ENCODE measurements around the gene CADPS2. TPM values are rescaled to one million over a fixed set of nuclear protein-coding genes. Genes with fewer than 3 reads are reported as not detected.

The CADPS2 gene
- total and polyA plus RNA-seq, 2 of the 8 experiments (the other 6 are each of a cell fraction or from before 2014, with no cell fraction given), result 8.9 to 22.3 TPM

- H2AK5ac ChIP-seq (ENCODE audit: low read depth, low read length), result no peak overlapping the region
- WGBS, 2 experiments (ENCODE audit: extremely low coverage in 1 of 2, insufficient coverage in 1 of 2, insufficient read length in 1 of 2, insufficient replicate concordance in 2 of 2, low coverage in 1 of 2, low lambda C conversion rate in 2 of 2, missing lambda C conversion rate in 1 of 2), result 83% methylated on average over 3 of the region's 3 CpGs; no CpG with 5 or more reads in 1 of the 2 experiments
- TF ChIP-seq SP4 (IDR thresholded peaks at IDR 0.05; ENCODE audit: low read length) (no peak), NANOG (IDR thresholded peaks at IDR 0.05; ENCODE audit: insufficient read depth, low read depth, low read length, poor library complexity, severe bottlenecking) (no peak), POU5F1 (IDR thresholded peaks at IDR 0.05; ENCODE audit: low read depth, low read length) (no peak), MAFK (IDR thresholded peaks at IDR 0.05; ENCODE audit: low read depth, low read length) (no peak), TAF7 (optimal IDR thresholded peaks at IDR 0.05; ENCODE audit: borderline replicate concordance, low read depth, low read length) (no peak), PHF8 (conservative IDR thresholded peaks at IDR 0.05; ENCODE audit: low read depth, low read length) (no peak), RNF2 (IDR thresholded peaks at IDR 0.05; ENCODE audit: borderline replicate concordance, low read depth, low read length, missing control alignments, poor library complexity, severe bottlenecking) (no peak), TBP (IDR thresholded peaks at IDR 0.05; ENCODE audit: low read depth, low read length) (no peak), GABPA (IDR thresholded peaks at IDR 0.05; ENCODE audit: borderline replicate concordance, insufficient read depth, low read length) (no peak), BACH1 (IDR thresholded peaks at IDR 0.05; ENCODE audit: low read length) (no peak), BRCA1 (IDR thresholded peaks at IDR 0.05; ENCODE audit: low read depth, low read length) (no peak), SP2 (IDR thresholded peaks at IDR 0.05; ENCODE audit: low read length) (no peak)
Measured at GRCh38 chr7:122883049-122883680, 3.1 kb downstream of the CADPS2 start.

More at GRCh38 chr7:122883049-122883680, 3.1 kb downstream of the CADPS2 start:
- 0 out of 4 replicates have a peak, but pooled peaks cover 0 to 16% of the 10 kb centered on the region in 2 experiments for H3K79me2 ChIP-seq (ENCODE audit: control insufficient read depth in 1 of 2, insufficient read depth in 2 of 2, low read length in 2 of 2)
- H3K4me1 ChIP-seq (replicated peaks in 1 of 4; ENCODE audit: control insufficient read depth in 3 of 4, insufficient read depth in 4 of 4, low read length in 3 of 4), result peaks cover 0 to 9% (median 3%) of the 10 kb centered on the region in 4 experiments; a peak in 6 of 7 replicates
- no peak overlapping the region for H2BK120ac ChIP-seq (replicated peaks; ENCODE audit: low read depth, low read length)
- no peak overlapping the region for H3K23ac ChIP-seq (ENCODE audit: insufficient read length)
- no peak overlapping the region for H2BK15ac ChIP-seq (ENCODE audit: low read length)
- no peak overlapping the region for H3K18ac ChIP-seq (ENCODE audit: extremely low read depth, low read length)
- no peak overlapping the region for H4K91ac ChIP-seq (replicated peaks; ENCODE audit: insufficient read length, low read length)
- no peak overlapping the region for H3K27ac ChIP-seq (ENCODE audit: low read depth, low read length)
- H3K4me2 ChIP-seq (ENCODE audit: insufficient read depth in 1 of 2, low read depth in 2 of 2, low read length in 2 of 2), result peak overlapping the region in 1 of 2 experiments; percentile 31; a peak in 1 of 4 replicates
- no peak overlapping the region for H3K56ac ChIP-seq (replicated peaks; ENCODE audit: insufficient read length, low read depth, low read length)
- no peak overlapping the region for H4K5ac ChIP-seq (ENCODE audit: insufficient read length, low read depth, low read length)
- H2AFZ ChIP-seq (ENCODE audit: low read length), result no peak overlapping the region
- no peaks in the 10 kb centered on the region for H4K20me1 ChIP-seq (replicated peaks in 1 of 2; ENCODE audit: control insufficient read depth in 1 of 2, insufficient read depth in 2 of 2, low read length in 2 of 2)
- FAIRE-seq (no peak), DNase-seq (ENCODE audit: low read depth in 1 of 2, low spot score in 2 of 2) (no peak)
- no peak overlapping the region for H4K8ac ChIP-seq (ENCODE audit: extremely low read depth, insufficient read depth, low read length)
- CTCF ChIA-PET (ENCODE audit: partially characterized antibody), result interaction anchor here (1.0 kb wide), 1 partner anchor 195 kb away, joined by 3 read pairs; no protein-coding TSS in a partner anchor
- H3K36me3 ChIP-seq (ENCODE audit: control insufficient read depth in 2 of 4, insufficient read depth in 4 of 4, low read length in 3 of 4), result no peaks in the 10 kb centered on the region
- H3K27me3 ChIP-seq (replicated peaks in 1 of 4; ENCODE audit: control insufficient read depth in 3 of 4, extremely low read depth in 1 of 4, insufficient read depth in 3 of 4, low read length in 3 of 4), result peaks cover 3 to 13% (median 8%) of the 10 kb centered on the region in 4 experiments
- no peak overlapping the region for H2BK12ac ChIP-seq (ENCODE audit: low read depth, low read length)
- H3K23me2 ChIP-seq (ENCODE audit: low read depth, low read length), result peaks cover 9% of the 10 kb centered on the region; the same call in 1 of the 2 replicates
- POLR2A ChIA-PET (ENCODE audit: partially characterized antibody), result interaction anchor here (0.6 kb wide), 1 partner anchor 315 kb away, joined by 3 read pairs; no protein-coding TSS in a partner anchor
- H3K9me3 ChIP-seq (ENCODE audit: insufficient read depth in 2 of 2, low read depth in 1 of 2, low read length in 1 of 2), result no peaks in the 10 kb centered on the region
- H3K4ac ChIP-seq (replicated peaks; ENCODE audit: insufficient read length, low read depth, low read length), result no peak overlapping the region
- H2BK5ac ChIP-seq (ENCODE audit: low read depth, low read length), result no peak overlapping the region
- no peaks in the 10 kb centered on the region for H3K79me1 ChIP-seq (ENCODE audit: low read depth, low read length)
- H3K14ac ChIP-seq (ENCODE audit: insufficient read length), result no peak overlapping the region
- 0 out of 8 replicates have a peak overlapping the region, but pooled peaks of 1 of the 4 experiments have one; percentile 15 for H3K4me3 ChIP-seq (ENCODE audit: extremely low read depth in 1 of 4, insufficient read depth in 2 of 4, low read depth in 3 of 4, low read length in 4 of 4)
- H2BK20ac ChIP-seq (ENCODE audit: low read length), result no peak overlapping the region
- H3K9ac ChIP-seq (replicated peaks in 1 of 4; ENCODE audit: extremely low read depth in 1 of 4, low read depth in 3 of 4, low read length in 3 of 4), result no peak overlapping the region

Measured in H1 (cell line).